Sciatic nerve (tissue), 2 donors: ENCODE data around the gene ANO2. TPM values are rescaled to one million over a fixed set of nuclear protein-coding genes. Genes with fewer than 3 reads are reported as not detected.

ENCODE experiments used
- ATAC-seq: fragments of 200-7000 bp; cut with Tn5 transposase; one replicate; pipeline ENCODE4 v1.9.1; 2020; ENCODE audit warnings: mild to moderate bottlenecking, moderate library complexity
- DNase-seq: peaks from one replicate; pipeline ENCODE4 v3.0.0-alpha.2; 2020; ENCODE audit warnings: low spot score
- intact Hi-C: fragments of 100-400 bp; cut with DNase I; formaldehyde crosslinking; loops from one replicate; pipeline ENCODE4 v1.14.2; 2022
- total RNA-seq: library from RNA; stranded (reverse); fragmentation: NEBNext Ultra II Directional; extraction: Animal tissue kit (Norgen Biotek cat#: 25700); gene quantifications from one replicate; pipeline ENCODE4 v1.2.1, GENCODE V29; 2021
- donor health status: DM: no; HTN: no; CAD: no.
- donor health status: DM: no; HTN: no; CAD: no.

ANO2 gene
- total RNA-seq, 1 donor from 2014 or later: 30.4 TPM

DNA sequence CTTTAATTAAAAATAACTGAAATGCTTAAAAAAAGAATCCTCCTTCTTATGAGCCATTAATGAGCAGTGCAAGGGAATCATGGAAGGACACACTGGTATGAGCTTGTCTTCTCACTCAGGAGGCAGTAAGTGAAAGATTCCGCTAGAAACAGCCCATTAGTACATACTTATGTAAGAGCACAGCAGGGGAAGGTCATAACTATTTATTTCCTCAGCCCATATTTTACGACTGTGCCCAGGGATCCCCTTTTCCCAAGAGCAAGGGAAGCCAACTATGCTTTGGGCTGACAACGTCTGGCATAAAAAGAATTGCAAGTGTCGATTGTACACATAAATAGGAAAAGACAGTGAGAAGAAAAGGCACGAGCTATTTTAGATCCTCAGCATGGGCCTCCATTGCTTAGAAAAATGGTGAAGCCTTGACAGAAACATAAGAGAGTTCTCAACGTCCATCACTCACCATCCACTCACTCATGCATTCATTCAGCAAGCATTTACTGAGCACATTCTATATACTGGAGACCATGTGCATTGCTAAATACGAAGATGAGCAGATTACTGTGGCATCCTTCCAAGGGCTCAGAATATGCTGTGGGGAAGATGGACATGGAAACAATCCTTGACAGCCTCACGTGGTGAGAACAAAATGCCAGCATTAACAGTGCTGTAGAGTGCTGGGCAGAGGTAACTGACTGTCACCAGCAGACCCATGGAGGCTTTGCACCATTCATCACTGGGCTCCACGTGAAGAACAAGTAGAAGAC, 360.5 kb downstream of the ANO2 start:
- DNase-seq (no peak), ATAC-seq (no peak)
- intact Hi-C loops: no loop called here

DNA sequence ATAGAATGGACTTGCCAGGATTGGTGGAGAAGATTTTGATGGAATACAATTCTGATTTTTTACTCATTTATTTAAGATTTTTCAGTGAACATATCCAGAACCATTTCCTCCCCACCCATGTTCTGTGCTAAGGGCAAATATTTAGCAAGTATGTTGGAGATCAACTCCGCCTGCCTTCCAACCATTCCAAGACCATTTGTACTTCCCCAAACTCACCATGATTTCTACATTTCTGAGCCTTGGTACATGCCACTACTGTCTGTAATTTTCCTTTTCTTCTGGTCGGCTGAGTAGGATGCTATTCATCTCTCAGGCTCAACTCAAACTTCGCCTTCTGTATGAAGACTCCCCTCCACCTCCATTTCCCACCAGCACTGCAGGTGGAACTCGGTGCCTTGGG, 362.5 kb downstream of the ANO2 start:
- no peak for ATAC-seq
- no peak for DNase-seq
- intact Hi-C loops: no loop called here

- ATAC-seq: peak; percentile 57
- intact Hi-C loops: no loop called here
- no peak for DNase-seq
Observed at GRCh38 chr12:5582018-5582417, 363.0 kb downstream of the ANO2 start.

GRCh38 chr12:5581616-5582015, 363.4 kb downstream of the ANO2 start:
- intact Hi-C loops: no loop called here

DNA sequence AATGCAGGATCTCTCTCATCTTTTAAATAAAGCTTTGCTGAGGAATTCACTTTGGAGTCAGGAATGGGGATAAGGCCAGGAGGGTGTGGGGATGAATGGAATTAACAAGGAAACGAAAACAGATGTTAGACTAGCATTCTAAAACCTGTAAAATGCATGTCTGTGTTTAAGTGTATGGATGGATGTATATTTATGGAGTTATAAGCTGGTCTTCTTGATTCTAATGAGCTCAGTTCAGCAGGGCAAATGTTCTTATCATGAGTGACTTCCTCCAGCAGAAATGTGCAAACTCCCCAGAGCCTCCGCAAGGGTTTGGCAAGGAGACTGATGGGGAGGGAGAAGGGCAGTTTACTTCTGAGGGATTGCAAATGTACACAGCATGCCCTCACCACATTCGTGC, 364.0 kb downstream of the ANO2 start:
- peak; percentile 50 for ATAC-seq
- intact Hi-C loops: no loop called here
- no peak for DNase-seq

More at GRCh38 chr12:5581616-5582015, 363.4 kb downstream of the ANO2 start:
- DNase-seq (no peak), ATAC-seq (peak; percentile 13)

- no peak for ATAC-seq
- no peak for DNase-seq
- intact Hi-C loops: no loop called here
Observed at GRCh38 chr12:5578775-5579174, 366.3 kb downstream of the ANO2 start.

GRCh38 chr12:5577741-5578140, 367.3 kb downstream of the ANO2 start:
- no peak for DNase-seq
- no peak for ATAC-seq
- intact Hi-C loops: no loop called here

GRCh38 chr12:5577211-5577612, 367.8 kb downstream of the ANO2 start:
- no peak for DNase-seq
- intact Hi-C loops: no loop called here
- no peak for ATAC-seq

GRCh38 chr12:5575987-5576386, 369.1 kb downstream of the ANO2 start:
- no peak for DNase-seq
- intact Hi-C loops: no loop called here
- ATAC-seq: no peak

- DNase-seq (no peak), ATAC-seq (no peak)
- intact Hi-C loops: no loop called here
Observed at GRCh38 chr12:5575232-5575631, 369.8 kb downstream of the ANO2 start.

DNA sequence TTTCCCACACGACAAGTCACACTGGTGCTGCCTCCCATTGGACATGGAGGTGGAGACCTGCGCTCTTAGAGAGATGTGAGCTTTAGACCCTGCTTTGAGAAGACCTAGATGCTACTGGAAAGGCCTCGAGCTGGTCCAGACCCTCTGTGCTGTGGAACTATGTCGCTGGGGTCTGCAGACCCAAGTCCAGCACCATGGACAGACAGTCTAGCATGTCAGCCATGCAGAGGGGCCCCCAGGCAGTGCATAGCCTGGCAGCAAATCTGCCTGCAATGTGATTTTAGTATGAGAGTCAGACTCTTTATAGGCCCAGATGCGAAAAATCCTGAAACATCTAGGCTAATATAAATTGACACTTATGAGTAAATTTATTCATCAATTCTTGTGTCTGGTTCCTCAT, 371.7 kb downstream of the ANO2 start:
- ATAC-seq (no peak), DNase-seq (no peak)
- intact Hi-C loops: no loop called here

GRCh38 chr12:5571115-5571514, 373.9 kb downstream of the ANO2 start:
- ATAC-seq: peak; percentile 68
- intact Hi-C loops: no loop called here
- DNase-seq: no peak

- no peak for DNase-seq
- intact Hi-C loops: no loop called here
- ATAC-seq: no peak
Observed at GRCh38 chr12:5570416-5570815, 374.6 kb downstream of the ANO2 start.

GRCh38 chr12:5568325-5568981, 376.6 kb downstream of the ANO2 start:
- DNase-seq: no peak
- intact Hi-C loops: no loop called here
- ATAC-seq: no peak

DNA sequence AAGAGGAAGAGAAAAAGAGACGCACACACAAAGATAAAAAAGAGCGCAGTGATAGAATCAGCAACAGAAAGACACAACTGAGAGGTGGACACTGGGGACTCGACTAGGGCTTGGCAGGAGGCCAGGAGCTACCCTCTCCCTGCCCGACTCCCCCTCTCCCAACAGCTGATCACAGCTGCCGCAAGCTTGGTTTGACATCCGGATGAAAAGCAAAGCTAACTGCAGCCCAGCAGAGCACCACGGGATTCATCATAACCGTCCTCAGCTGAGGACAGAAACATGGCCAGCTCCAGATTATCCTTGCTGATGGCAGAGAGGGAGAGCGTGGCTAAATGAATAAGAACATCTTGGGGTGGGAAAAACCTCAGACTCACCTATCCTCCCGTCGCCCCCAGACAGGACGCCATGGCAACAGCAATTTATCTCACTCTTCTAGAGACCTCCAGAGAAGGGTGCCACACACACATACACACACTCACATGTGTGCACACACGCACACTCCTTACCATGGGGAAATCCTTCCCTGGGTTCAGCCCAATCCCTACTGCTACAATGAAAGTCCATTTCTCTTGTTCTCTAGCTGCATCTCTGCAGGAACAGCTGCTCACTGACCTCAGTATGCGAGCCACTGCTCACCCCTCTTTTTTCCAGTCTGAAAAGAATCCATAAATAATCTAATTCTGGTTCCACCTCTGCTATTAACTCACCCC, 377.9 kb downstream of the ANO2 start:
- intact Hi-C loops: no loop called here
- DNase-seq (no peak), ATAC-seq (peak; percentile 59)

DNA sequence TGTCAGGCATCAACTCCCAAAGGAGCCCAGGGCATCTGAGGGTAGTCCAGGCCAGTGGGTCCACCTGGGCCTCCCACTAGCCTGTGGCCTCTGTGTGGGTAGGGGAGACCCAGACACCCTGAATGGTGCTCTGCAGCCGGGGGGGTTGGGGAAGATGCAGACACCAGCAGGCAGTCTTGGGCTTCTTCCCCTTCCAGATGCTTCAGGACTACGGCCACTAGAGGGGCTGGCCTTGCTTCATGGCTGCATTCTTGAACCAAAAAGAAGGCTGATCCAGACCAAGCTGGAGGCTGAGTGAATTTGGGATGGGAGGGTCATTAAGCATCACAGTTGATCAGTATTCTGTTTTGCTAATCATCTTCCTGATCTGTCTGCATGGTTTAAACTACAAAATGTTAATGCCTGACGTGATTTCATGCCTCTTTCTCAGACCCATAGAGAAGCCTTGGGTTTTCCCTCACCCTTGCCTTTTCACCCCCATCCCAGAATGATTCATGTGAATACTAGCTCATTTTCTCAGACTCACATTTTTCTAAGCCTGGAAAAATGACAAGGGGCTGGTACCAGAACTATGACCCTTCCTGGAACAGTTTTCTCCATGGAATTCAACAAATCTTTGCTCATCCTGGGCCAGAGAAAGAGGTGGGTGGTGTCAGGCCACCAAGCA, 379.0 kb downstream of the ANO2 start:
- ATAC-seq: no peak
- intact Hi-C loops: no loop called here
- DNase-seq: no peak

GRCh38 chr12:5562581-5562980, 382.5 kb downstream of the ANO2 start:
- DNase-seq (no peak), ATAC-seq (no peak)
- intact Hi-C loops: no loop called here

DNA sequence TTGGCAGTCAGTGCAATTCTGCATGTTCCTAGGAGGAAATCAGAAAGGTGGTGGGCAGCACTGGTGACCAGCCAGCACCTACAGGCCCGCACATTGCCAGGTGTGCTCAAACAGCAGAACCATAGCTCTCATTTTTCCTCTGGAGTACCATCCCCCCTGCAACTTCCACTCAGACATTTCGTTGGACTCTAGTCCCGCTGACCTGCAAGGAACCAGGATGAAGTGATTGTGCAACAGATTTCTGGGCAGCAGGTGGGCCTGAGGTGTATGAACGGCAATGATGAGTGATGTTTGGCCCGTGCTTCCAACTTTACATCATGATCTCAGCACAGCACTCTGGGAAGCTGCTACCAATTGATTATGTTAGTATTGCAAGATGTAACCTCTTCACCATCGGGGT, 383.2 kb downstream of the ANO2 start:
- no peak for DNase-seq
- intact Hi-C loops: no loop called here
- no peak for ATAC-seq

- DNase-seq: no peak
- intact Hi-C loops: no loop called here
- ATAC-seq: no peak
Observed at GRCh38 chr12:5561057-5561456, 384.0 kb downstream of the ANO2 start.

DNA sequence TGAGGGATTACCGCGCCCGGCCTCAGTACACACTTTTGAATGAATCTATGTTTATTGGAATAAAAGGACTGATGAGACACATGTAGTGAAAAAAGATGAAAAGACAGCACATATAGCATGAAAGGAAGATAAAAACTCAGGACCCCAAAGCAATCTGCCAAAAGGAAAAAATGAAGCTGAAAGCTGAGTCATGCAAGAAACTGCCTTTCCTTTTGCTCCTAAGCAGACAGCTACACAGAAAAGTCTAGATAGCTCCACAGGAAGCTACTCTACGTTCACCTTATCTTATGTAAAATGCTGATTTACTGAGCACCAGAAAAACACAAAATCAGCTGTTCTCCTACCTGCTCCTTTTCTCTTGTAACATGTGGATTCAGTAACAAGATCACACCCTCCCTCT, 384.8 kb downstream of the ANO2 start:
- intact Hi-C loops: no loop called here
- DNase-seq (no peak), ATAC-seq (no peak)
